Measurements from ENCODE around the gene SUSD2.
"Not testable (repeated sequence)": the region's sequence is repeated elsewhere in the genome, so short reads cannot be mapped to it uniquely, and the experiment has no call there.

Gene SUSD2

GRCh38 chr22:24179478-24180210 lies 1.6 kb upstream of the SUSD2 start:
- H3K4me3 ChIP-seq (ENCODE audit: low read depth, low read length): no peak overlapping the region
- TF ChIP-seq, protein P1, sequence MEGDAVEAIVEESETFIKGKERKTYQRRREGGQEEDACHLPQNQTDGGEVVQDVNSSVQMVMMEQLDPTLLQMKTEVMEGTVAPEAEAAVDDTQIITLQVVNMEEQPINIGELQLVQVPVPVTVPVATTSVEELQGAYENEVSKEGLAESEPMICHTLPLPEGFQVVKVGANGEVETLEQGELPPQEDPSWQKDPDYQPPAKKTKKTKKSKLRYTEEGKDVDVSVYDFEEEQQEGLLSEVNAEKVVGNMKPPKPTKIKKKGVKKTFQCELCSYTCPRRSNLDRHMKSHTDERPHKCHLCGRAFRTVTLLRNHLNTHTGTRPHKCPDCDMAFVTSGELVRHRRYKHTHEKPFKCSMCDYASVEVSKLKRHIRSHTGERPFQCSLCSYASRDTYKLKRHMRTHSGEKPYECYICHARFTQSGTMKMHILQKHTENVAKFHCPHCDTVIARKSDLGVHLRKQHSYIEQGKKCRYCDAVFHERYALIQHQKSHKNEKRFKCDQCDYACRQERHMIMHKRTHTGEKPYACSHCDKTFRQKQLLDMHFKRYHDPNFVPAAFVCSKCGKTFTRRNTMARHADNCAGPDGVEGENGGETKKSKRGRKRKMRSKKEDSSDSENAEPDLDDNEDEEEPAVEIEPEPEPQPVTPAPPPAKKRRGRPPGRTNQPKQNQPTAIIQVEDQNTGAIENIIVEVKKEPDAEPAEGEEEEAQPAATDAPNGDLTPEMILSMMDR (IDR thresholded peaks at IDR 0.05; ENCODE audit: insufficient read depth, low read length, missing control alignments): no peak
- CTCF ChIA-PET: interaction anchor here (0.8 to 3.3 kb wide), 6 partner anchors 10 to 195 kb away, joined by 3 to 17 read pairs (median 6); no protein-coding TSS in a partner anchor
- POLR2A ChIA-PET: interaction anchor here (0.6 kb wide), 1 partner anchor 168 kb away, joined by 3 read pairs; the partner anchor contains the start of gene CABIN1
- no peak for DNase-seq (ENCODE audit: low read depth, low spot score)

DNA sequence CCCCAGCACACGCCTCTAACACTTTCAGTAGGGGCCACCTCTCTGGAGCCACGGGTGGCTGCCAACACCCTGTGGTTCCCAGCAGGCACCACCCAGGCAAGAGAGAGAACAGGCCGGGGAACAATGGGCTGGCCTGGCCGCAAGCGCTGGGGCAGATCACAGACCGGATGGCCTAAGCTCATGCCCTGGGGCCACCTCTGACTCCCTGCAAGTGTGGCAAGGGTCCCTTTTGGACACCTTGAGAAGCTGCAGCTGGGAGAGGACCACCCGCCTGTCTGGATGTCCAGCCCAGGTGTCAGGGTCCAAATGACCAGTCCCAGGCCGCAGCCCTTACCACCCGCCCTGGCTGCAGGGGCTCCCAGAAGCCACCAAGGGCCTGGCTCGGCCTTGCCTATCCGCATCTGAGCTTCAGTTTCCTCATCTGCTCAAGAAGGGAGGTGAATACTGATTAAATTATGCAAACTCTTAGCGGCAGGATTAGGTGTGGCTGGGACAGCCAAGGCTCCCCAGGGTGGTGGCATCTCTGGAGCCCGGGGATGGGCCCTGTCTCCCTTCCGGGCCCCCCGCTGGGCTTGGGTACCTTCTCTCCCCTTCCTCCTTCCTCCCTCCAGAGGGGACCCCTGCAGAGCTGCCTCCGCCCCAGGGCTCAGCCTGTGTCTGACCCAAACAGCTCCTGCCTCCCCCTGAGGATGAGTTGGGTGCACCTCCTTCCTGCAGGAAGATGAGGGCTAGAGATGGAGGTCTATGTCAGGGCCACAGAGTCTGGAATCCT lies 785 bp upstream of the SUSD2 start:
- no peak overlapping the region for H3K4me3 ChIP-seq (ENCODE audit: low read depth, low read length)
- DNase-seq (ENCODE audit: low read depth, low spot score): no peak
- CTCF ChIA-PET: interaction anchor here (0.6 to 3.3 kb wide), 4 partner anchors 9 to 119 kb away, joined by 3 to 17 read pairs (median 6); no protein-coding TSS in a partner anchor
- POLR2A ChIA-PET: interaction anchor here (0.7 to 1.0 kb wide), 2 partner anchors 17 to 73 kb away, joined by 3 read pairs; no protein-coding TSS in a partner anchor
- TF ChIP-seq, protein P1 (IDR thresholded peaks at IDR 0.05; ENCODE audit: insufficient read depth, low read length, missing control alignments): no peak

GRCh38 chr22:24181996-24182899 lies 961 bp downstream of the SUSD2 start:
- ChIA-PET CTCF (interaction anchor here (0.6 to 1.4 kb wide), 4 partner anchors 8 to 174 kb away, joined by 3 to 4 read pairs (median 3); no protein-coding TSS in a partner anchor), POLR2A (no interaction called here)
- DNase-seq (ENCODE audit: low read depth, low spot score): no peak
- TF ChIP-seq, protein P1 (IDR thresholded peaks at IDR 0.05; ENCODE audit: insufficient read depth, low read length, missing control alignments): no peak
- no peak overlapping the region for H3K4me3 ChIP-seq (ENCODE audit: low read depth, low read length)

- POLR2A ChIA-PET; H3K4me3 ChIP-seq (ENCODE audit: low read depth, low read length); DNase-seq (ENCODE audit: low read depth, low spot score): not testable (repeated sequence)
- CTCF ChIA-PET: interaction anchor here (1.2 to 1.3 kb wide), 2 partner anchors 9 to 174 kb away, joined by 3 read pairs; no protein-coding TSS in a partner anchor
Measured at GRCh38 chr22:24182900-24183246, 1.6 kb downstream of the SUSD2 start.

GRCh38 chr22:24183321-24184031 lies 2.2 kb downstream of the SUSD2 start:
- no peak for DNase-seq (ENCODE audit: low read depth, low spot score)
- ChIA-PET POLR2A (no interaction called here), CTCF (interaction anchor here (1.5 kb wide), 1 partner anchor 64 kb away, joined by 3 read pairs; no protein-coding TSS in a partner anchor)
- TF ChIP-seq, protein P1 (IDR thresholded peaks at IDR 0.05; ENCODE audit: insufficient read depth, low read length, missing control alignments): no peak
- H3K4me3 ChIP-seq (ENCODE audit: low read depth, low read length): no peak overlapping the region

Data from AG04449 (cell line).